ENCODE results near the gene SPAG6.
A peak's percentile ranks its signal among the peaks of the same experiment; 100 is the strongest.

The SPAG6 gene

DNA sequence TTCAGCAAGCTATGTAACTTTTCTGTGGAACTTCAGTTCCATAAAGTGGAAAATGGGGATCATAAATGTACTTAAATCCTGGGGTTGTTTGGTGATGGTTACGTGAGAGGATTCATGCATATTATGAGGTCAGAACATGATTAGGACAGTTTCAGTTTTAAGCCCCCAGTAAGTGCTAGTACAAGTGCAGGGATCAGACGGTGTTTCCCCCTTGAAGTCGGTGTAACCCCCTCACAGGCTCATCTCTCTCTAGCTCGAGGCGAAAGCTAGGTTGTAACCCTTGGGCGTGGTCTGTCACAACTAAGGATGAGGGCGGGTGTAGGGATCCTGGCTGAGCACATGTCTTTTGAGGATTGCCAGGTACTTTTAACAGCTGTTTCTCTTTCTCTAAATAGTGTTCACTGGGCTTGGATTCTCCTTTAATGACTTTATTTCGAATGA lies 84.7 kb downstream of the SPAG6 start (continued):
- TF ChIP-seq, protein P1, sequence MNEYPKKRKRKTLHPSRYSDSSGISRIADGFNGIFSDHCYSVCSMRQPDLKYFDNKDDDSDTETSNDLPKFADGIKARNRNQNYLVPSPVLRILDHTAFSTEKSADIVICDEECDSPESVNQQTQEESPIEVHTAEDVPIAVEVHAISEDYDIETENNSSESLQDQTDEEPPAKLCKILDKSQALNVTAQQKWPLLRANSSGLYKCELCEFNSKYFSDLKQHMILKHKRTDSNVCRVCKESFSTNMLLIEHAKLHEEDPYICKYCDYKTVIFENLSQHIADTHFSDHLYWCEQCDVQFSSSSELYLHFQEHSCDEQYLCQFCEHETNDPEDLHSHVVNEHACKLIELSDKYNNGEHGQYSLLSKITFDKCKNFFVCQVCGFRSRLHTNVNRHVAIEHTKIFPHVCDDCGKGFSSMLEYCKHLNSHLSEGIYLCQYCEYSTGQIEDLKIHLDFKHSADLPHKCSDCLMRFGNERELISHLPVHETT (tag by site-specific recombination; IDR thresholded peaks at IDR 0.05): no peak
- TF ChIP-seq PRDM1 (tag by site-specific recombination; IDR thresholded peaks at IDR 0.05) (peak; percentile 29; the same call in 1 of the 2 replicates), ZBTB20 (tag by site-specific recombination; IDR thresholded peaks at IDR 0.05) (peak; percentile 26; the same call in 1 of the 2 replicates), ZNF548 (tag by site-specific recombination; IDR thresholded peaks at IDR 0.05) (no peak), TRIM28 (IDR thresholded peaks at IDR 0.05; ENCODE audit: borderline replicate concordance, low read length) (peak; percentile 68; the same call in 1 of the 2 replicates), KLF7 (tag by site-specific recombination; IDR thresholded peaks at IDR 0.05; ENCODE audit: borderline replicate concordance) (peak; percentile 40; the same call in 1 of the 2 replicates), SP3 (tag by site-specific recombination; IDR thresholded peaks at IDR 0.05) (peak; percentile 41; the same call in 1 of the 2 replicates), KLF1 (tag by site-specific recombination; IDR thresholded peaks at IDR 0.05) (peak; percentile 54)

DNA sequence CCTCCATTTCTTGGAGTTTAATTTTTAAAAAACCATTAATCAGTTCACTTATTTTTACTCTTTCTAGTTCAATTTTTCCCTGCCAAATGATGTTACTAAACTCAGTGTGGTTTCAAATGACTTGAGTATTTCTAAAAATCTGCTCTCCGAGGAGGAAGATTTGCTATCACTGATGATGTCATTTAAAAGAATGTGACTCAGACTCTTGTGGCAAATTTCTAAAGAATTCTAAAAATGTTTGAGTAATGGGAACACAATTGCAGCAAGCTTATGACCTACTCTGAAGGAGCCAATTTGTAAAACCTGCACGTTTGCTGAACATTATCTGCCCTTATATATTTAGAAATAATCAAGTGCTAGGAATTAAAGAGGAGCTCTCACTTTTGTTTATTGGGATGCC lies 88.6 kb downstream of the SPAG6 start:
- peaks cover 31% of the 10 kb centered on the region for H3K4me1 ChIP-seq (ENCODE audit: control insufficient read depth, insufficient read depth, low read length)
- TF ChIP-seq ZNF560 (tag by site-specific recombination; IDR thresholded peaks at IDR 0.05; ENCODE audit: borderline replicate concordance): no peak
- TF ChIP-seq ZNF624 (tag by site-specific recombination; IDR thresholded peaks at IDR 0.05): no peak
- TF ChIP-seq ZNF791 (tag by site-specific recombination; IDR thresholded peaks at IDR 0.05): no peak
- TF ChIP-seq ZBTB21 (tag by site-specific recombination; IDR thresholded peaks at IDR 0.05): peak; percentile 85
- TF ChIP-seq ZNF121 (tag by site-specific recombination; IDR thresholded peaks at IDR 0.05): no peak
- TF ChIP-seq, protein P2, sequence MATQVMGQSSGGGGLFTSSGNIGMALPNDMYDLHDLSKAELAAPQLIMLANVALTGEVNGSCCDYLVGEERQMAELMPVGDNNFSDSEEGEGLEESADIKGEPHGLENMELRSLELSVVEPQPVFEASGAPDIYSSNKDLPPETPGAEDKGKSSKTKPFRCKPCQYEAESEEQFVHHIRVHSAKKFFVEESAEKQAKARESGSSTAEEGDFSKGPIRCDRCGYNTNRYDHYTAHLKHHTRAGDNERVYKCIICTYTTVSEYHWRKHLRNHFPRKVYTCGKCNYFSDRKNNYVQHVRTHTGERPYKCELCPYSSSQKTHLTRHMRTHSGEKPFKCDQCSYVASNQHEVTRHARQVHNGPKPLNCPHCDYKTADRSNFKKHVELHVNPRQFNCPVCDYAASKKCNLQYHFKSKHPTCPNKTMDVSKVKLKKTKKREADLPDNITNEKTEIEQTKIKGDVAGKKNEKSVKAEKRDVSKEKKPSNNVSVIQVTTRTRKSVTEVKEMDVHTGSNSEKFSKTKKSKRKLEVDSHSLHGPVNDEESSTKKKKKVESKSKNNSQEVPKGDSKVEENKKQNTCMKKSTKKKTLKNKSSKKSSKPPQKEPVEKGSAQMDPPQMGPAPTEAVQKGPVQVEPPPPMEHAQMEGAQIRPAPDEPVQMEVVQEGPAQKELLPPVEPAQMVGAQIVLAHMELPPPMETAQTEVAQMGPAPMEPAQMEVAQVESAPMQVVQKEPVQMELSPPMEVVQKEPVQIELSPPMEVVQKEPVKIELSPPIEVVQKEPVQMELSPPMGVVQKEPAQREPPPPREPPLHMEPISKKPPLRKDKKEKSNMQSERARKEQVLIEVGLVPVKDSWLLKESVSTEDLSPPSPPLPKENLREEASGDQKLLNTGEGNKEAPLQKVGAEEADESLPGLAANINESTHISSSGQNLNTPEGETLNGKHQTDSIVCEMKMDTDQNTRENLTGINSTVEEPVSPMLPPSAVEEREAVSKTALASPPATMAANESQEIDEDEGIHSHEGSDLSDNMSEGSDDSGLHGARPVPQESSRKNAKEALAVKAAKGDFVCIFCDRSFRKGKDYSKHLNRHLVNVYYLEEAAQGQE (tag by site-specific recombination; IDR thresholded peaks at IDR 0.05): no peak
- TF ChIP-seq KLF9 (tag by site-specific recombination; IDR thresholded peaks at IDR 0.05; ENCODE audit: low read depth): no peak
- TF ChIP-seq ZNF280C (tag by site-specific recombination; IDR thresholded peaks at IDR 0.05): no peak
- TF ChIP-seq ZNF571 (tag by site-specific recombination; IDR thresholded peaks at IDR 0.05): no peak
- TF ChIP-seq KLF8 (tag by site-specific recombination; IDR thresholded peaks at IDR 0.05): peak; percentile 54; the same call in 1 of the 2 replicates
- peak; percentile 65 for TF ChIP-seq ZEB2 (tag by site-specific recombination; IDR thresholded peaks at IDR 0.05)
- peak; percentile 94 for TF ChIP-seq ZNF629 (tag by site-specific recombination; IDR thresholded peaks at IDR 0.05)
- peak; percentile 78 for TF ChIP-seq KLF10 (tag by site-specific recombination; IDR thresholded peaks at IDR 0.05)
- TF ChIP-seq, protein P3, sequence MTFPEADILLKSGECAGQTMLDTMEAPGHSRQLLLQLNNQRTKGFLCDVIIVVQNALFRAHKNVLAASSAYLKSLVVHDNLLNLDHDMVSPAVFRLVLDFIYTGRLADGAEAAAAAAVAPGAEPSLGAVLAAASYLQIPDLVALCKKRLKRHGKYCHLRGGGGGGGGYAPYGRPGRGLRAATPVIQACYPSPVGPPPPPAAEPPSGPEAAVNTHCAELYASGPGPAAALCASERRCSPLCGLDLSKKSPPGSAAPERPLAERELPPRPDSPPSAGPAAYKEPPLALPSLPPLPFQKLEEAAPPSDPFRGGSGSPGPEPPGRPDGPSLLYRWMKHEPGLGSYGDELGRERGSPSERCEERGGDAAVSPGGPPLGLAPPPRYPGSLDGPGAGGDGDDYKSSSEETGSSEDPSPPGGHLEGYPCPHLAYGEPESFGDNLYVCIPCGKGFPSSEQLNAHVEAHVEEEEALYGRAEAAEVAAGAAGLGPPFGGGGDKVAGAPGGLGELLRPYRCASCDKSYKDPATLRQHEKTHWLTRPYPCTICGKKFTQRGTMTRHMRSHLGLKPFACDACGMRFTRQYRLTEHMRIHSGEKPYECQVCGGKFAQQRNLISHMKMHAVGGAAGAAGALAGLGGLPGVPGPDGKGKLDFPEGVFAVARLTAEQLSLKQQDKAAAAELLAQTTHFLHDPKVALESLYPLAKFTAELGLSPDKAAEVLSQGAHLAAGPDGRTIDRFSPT (tag by site-specific recombination; IDR thresholded peaks at IDR 0.05): peak; percentile 71
- TF ChIP-seq ZNF768 (tag by site-specific recombination; IDR thresholded peaks at IDR 0.05): no peak
- no peak for TF ChIP-seq ZNF530 (tag by site-specific recombination; IDR thresholded peaks at IDR 0.05; ENCODE audit: low read depth)

More for the DNA sequence above, 88.6 kb downstream of the SPAG6 start:
- no peak overlapping the region for H3K4me3 ChIP-seq (ENCODE audit: low read depth, low read length)
- CTCF ChIA-PET: no interaction called here
- H3K9me3 ChIP-seq (ENCODE audit: control insufficient read depth, insufficient read depth, low read depth, low read length): no peaks in the 10 kb centered on the region
- no peak overlapping the region for H3K27ac ChIP-seq (ENCODE audit: extremely low read depth, low read depth, low read length)
- POLR2A ChIA-PET: interaction anchor here (1.1 to 1.5 kb wide), 2 partner anchors 94 to 118 kb away, joined by 3 to 5 read pairs; partner anchors contain the start of gene COMMD3
- H3K36me3 ChIP-seq (ENCODE audit: control insufficient read depth in 2 of 2, insufficient read depth in 1 of 2, low read length in 2 of 2): no peaks in the 10 kb centered on the region

Measured in HEK293 (cell line).